ENCODE measurements around the gene M1AP.

- TF ChIP-seq CTCF (IDR thresholded peaks at IDR 0.05) (no peak), POLR2A (IDR thresholded peaks at IDR 0.05) (no peak), POLR2AphosphoS5 (IDR thresholded peaks at IDR 0.05) (no peak)
Measured at GRCh38 chr2:74593826-74594772, 54.0 kb downstream of the M1AP start.
